Activated CD4-positive, alpha-beta T cell treated with anti-CD3 and anti-CD28 coated beads for 48 hours (primary cell): ENCODE data around the gene ARL15.

Source experiments
- DNase-seq: peaks from one replicate; pipeline ENCODE4 v3.0.0-alpha.2; 2020

ARL15 gene

DNA sequence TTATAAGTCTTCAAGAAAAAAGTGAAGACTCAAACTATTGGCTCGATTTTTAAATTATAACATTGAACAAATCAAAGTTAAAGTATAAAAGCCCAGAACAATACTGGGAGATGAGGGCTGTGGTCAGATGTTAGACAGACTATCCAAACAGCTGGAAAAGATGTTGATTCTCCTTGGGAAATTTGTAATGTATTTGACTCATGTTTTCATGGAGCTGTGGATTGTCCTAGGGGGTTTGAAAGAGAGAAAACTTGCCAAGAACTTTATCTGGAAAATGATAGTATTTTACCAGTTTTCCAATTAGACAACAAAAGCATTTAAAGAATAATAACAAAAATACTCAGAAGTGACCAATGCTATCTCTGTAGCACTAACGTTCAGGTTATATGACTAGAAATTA lies 339.2 kb downstream of the ARL15 start:
- no peak for DNase-seq

DNA sequence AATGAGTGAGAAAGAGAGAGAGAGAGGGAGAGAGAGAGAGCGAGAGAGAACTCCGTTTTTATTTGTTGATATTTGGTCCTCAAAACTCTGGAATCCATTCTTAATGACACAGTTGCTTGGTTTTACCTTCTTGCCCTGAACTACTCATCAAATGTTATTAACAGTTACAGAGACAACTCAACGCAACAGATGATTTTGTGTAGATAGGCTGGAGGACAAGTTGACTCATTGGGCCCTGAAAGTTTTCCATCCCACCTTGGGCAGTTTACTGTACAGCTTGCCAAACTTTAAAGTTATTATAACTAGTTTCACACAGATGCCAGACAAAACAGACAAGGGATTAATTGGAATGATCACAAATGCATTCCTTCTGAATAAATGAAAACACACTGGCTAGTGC lies 339.9 kb downstream of the ARL15 start:
- DNase-seq: no peak

DNA sequence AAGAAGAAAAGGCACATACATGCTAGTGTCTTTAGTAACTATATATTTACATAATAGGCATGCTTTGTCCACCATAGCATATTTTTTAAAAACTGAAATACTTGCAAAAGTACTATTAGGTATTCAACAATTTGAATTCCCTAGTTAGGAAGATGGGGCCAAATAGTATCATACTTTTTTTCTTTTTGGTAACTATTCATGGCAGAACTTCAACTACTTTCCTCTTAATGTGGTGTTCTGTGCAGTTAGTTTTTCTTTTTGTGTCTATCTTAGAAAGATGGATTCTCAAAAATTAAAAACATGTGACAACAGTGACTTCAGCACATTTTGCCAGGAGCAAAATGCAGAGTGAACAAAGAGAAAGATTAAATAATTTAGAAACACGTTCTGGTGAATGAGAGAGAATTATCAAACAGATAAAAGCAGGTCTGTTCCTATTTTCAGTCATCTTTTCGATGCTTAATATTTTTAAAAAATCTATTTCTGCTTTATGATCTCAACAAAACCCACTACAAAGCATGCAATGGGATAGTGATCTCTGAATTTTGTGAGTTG lies 341.1 kb downstream of the ARL15 start:
- DNase-seq: no peak

DNA sequence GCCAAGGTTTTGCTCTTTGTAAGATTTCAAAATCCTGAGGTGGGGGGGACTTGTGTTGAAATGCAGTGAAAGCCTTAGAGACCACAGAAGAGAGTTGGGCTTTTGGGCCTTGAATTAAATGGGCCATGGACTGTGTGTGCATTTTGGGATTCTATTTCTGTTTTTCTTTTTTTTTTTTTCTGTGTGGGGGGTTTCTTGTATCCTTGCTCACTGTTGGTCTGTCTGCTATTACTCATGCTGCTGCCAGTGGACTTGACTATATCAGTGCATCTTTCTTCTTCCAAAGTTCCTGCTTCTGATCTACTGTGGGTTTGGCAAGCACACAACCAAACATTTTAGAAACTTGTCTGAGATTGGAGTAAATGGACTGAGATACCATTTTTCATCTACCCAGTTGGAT lies 344.9 kb downstream of the ARL15 start:
- DNase-seq: no peak

DNA sequence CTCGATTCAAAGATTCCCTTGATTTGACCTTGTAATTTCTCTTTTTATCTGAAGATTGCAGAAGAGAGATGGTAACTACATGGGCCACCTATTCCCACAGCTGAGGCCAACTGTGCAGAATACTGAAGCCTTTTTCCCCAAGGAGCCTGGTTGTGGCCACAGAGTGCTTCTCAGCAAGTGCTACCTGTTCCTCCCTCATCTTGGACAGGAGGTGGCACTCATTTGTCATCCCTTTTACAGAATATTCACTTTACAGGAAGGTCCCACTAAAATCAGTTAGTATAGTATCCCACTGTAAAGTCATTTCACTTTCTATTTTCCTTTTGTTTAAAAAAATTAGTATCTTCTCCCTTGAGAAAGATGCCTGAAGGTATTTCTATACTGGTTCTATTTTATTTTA lies 346.4 kb downstream of the ARL15 start:
- DNase-seq: no peak

DNA sequence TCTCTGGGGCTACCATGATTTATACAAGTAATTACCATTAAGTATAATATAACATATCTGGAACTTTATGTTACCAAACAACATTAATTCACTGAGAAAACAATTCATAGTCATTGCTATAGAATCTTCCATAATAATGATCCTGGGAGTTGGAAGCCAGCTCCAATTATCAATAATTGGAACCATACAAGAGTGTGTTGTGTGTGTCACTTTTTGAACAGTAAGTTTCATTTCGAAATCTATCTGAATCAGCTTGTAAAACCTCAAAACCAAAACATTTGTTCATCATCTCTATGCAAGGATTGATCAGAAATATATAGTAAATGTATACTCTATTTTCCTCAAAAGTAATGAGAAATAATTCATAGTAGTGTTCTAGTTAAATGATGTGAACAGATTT lies 348.1 kb downstream of the ARL15 start:
- no peak for DNase-seq

DNA sequence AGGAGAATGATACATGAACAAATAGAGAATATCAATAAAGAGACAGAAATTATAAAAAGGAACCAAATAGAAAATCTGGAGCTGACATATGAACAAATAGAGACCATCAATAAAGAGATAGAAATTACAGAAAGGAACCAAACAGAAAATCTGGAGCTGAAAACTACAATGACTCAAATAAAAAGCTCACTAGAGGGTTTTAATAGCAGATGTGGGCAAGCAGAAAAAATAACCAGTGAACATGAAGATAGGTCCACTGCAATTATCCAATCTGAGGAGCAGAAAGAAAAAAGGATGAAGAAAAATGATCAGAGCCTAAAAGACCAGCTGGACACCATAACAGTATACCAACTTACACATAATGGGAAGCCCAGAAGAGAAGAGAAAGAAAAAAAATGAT lies 353.7 kb downstream of the ARL15 start:
- no peak for DNase-seq

DNA sequence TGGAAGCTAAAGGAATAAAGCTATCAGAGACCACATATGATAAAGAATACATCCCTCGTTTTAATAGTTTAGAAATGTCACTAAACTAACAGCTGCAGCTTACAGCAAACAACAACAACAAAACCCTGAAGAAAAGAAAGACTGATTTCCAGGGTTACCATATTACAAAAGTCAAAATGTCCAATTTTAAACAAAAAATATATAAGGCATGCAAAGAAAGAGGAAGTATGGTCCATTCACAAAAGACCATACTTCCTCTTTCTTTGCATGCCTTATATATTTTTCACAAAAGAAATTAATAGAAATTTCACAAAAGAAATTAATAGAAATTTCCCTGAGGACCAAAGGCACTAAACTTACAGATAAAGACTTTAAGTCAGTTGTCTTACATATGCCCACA lies 354.2 kb downstream of the ARL15 start:
- DNase-seq: no peak

DNA sequence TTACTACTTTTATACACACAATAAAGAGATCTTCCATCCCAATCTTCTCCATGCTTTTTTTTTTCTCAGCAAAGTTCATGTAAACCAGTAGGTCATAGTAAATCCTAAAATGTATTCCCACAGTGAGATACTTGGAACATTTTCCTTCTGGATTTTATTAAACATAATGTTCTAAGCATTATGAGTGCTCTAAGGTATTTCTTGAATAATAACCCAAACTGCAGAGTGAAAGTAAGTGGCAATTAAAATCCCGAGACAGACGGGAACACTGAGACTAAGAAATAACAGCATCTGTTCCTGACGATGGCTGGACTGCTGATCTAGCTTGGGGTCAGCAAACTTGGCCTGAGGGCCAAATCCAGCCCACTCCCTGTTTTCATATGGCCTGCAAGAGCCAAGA lies 359.8 kb downstream of the ARL15 start:
- DNase-seq: no peak

DNA sequence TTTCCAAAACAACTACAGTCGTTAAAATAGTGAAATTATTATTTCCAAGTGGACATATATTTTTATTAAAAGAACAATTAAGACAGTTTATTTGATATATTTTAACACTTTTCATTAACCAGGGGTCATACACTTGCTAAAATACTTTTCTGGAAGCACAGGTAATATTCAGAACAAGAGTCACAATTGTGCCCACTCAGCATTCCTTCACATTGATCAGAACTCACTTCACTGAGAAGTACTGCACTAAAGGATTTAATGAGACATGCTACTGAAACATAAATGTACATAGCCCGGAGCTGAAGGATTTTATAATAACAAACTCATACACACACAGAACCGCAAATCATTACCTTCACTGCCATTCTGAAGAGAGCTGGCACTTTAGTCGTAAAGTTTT lies 361.8 kb downstream of the ARL15 start:
- no peak for DNase-seq

DNA sequence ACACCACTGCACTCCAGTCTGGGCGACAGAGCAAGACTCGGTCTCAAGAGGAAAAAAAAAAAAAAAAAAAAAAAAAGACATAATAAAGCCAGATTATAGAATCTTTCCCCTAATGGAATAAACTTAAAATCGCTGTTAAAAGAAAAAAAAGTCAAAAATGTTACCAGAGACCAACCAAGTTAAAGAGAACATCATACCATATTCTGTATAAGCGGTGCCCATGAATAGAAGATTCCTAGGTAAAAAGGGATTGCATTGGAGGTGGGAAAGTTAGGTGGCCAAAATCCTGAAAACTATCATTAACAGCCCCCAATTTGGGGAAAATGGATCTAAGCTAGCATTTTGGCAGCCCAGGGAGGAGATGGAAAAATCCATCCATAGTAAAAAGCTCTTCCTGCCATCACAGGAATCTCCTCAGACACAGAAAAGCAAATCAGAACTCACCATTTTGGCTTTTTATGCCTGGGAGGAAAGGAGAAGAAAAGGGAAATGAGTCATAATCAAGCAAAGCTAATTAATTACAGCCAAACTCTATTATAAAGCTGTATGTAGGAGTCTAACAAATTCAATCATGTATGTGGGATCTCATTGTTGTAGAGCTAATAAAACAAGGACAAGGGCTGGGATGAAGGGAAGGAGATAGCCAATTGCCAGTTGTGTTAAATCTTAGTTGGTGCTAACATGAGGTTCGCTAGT lies 363.8 kb downstream of the ARL15 start:
- no peak for DNase-seq

DNA sequence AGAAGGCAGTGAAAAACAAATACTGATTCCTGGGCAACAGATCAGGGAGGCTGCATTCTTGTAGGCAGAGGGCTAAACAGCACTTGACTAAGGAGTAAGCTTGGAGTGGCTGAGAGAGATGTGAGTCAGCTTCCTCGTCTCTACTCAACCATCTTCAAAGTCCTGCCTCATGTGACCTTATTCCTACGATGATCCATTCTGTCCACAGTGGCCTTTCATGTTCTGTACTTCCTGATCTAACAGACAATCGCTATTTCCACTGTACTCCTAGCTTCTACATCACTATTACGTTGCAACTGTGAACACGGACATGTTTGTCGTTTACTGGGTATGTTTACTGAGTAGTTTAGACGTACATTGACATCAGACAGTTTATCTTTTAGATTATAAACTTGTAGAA lies 365.4 kb downstream of the ARL15 start:
- no peak for DNase-seq

DNA sequence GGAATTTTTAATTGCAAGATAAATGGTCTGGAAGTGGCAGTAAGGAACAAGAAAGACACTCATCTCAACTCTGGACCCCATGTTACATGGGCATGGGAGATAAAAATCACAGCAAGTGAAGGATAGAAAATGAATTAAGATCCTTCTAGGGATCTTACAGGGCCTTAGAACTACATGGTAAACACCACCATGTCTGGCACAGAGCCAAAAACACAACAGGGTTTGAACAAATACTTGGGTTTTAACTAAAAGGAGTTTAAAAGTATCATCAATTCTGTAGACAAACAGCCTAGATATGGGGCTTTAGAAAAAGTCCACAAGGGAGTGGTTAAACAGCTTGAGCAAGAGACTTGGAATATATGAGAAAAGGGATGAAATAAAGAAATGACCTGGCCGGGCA lies 366.4 kb downstream of the ARL15 start:
- DNase-seq: no peak

DNA sequence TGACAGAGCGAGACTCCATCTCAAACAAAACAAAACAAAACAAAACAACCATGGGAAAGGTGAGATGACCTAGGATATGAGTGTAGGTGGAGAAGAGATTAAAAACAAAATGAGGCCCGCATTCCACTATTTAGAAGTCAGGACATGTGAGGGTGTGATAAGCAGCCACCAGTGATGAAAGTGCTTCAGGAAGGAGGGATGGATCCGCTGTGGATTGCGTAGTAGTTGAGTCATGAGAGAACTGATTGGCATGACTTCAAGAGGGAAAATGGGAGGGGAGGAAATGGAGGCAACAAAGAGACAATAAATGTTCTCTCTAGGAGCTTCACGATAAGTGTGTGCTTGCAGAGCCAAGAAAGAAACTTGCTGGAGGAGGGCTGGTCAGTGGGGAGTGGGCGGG lies 367.6 kb downstream of the ARL15 start:
- no peak for DNase-seq

DNA sequence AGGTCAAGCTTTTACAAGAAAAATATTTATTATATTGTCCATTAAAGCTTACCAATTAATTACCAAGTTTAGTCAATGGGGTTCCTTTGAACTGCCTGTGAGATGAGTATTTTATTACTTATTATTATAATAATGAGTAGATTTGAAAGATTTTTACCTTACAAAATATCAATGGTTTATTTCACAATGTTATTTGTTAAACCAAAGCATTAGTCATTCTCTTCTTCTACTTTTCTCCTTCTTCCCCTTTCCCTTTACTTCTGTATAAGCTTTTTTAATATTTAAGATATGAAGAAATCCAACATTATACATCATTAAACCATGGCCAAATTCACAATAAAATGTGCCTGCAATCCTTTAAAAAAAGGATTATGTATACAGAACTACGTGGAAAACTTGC lies 369.5 kb downstream of the ARL15 start:
- DNase-seq: no peak

DNA sequence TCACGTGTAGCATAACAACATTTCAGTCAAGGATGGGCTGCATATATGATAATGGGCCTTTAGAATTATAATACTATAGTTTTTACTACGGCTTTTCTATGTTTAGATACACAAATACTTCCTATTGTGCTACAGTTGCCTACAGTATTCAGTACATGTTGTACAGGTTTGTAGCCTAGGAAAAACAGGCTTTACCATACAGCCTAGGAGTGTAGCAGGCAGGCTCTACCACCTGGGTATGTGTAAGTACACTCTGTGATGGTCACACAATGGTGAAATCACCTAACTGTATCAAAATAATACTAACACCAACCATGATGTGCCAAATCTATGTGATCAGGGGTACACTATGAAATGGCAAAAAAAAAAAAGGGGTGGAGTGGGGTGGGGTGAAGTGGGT lies 372.9 kb downstream of the ARL15 start:
- DNase-seq: no peak

DNA sequence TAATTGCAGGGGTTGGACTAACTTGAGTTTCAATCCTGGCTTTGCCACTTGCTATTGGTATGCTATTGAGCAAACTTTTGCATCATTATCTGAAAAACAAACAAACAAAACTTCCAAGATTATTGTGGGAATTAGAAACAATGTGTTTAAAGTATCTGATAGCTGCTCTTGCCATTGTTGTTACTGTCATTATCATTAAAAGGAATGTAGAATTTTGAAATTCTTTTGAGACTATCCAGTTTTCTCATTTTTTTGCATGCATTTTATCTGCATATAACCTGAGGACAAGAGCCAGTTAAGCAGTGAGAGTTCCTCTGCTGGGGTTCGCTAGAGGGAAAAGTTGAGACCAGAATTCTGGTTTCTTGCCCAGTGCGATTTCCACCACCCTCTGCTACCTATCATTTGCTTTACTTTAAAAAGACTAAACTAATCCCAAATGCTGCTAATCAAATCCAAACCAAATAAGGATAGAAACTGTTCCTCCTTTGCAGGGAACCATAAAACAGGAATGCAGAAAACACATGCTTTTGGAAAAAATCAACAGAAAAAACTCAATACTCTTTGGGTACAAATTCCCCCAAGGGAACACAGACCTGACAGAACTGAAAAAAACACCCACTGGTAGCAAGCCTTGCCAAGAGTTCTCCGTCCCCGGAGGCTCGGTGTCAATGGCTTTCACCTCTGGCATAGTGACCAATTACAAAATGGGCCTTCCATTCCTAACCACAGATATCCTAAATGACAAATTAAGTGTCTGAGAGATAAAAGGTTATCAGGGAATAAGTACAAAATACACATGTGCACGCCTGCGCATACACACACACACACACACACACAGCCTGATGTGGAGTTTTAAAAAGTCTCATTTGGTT lies 373.7 kb downstream of the ARL15 start:
- DNase-seq: no peak

DNA sequence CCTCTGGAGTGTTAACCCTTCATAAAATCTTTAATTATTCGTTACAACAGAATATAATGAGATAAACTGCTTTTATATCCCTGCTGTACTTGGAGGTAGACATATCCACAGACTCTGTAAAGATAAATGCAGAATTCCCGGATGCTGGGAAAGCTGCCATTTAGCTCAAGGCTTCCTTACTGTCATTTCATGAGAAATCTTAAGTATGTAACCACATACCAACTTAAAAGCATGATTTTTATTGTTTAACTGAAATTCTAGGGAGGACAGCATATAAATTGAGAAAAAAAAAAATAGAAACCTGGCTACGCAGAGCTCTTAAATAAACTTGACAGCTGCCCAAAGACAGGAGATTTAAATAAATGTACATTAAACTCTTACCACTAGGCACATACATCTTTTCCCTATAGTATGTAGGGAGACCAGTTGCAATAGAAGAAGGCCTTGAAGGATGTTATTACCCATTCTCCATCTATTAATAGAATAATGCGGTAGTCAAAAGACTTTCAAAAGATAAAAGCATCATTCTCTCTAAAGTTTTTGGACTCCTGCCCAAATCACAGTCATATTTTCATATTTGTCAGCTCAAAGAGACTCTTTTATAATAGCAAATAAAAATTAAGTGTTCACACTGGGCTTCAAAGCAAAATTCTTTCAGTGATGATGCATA lies 376.1 kb downstream of the ARL15 start:
- no peak for DNase-seq

DNA sequence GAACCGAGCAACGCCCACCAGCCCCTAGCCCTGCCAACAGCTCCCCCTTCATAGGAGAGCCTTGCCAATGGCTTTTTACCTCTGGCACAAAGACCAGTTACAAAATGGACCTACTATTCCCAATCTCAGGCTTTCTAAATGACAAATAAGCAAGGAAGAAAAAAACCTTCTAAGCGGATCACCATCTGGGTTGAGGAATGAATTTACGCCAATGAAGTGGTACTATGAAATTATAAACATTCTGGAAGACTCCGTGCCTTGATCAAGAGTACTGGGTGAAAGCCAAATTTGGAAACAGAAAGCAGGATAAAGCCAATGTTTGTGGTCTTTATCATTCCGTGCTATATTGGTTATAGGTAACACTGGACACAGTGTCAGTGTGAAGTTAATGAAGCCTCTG lies 378.0 kb downstream of the ARL15 start:
- no peak for DNase-seq

DNA sequence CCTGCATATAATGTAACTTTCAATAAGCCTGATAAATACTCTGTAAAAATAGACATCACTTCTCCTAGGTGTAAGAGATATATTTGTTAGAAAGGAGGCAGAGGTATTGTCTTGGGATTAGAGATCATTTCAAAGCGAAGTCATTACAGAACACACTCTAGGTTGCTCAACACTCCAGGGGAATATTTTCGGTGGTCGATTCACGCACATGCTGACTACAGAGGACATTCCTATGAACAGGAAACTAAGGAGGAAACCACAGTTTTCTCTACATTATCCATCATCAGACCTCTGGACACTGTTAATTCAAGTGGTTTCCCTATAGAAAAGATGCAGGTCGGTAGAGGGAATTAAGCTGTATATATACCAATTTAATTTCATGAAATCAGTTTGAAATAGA lies 379.9 kb downstream of the ARL15 start:
- DNase-seq: no peak

DNA sequence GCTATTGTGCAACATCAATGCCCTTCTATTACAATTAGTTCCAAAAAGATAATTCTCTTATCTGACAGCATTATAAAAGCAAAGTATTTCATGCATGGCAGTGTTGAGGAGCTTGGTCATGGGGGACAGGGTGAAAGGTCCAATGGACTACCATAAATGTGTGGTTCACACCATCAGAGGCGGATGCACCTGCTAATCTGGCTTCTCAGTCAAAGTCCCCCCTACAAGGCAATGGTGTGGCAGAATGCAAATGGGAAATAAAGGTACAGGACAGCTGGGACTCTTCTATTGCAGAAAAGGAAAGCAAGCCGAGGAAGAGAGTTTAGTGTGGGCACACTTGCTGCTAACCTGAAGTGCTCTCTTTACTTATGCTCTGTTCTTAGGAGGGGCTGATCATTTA lies 380.8 kb downstream of the ARL15 start:
- no peak for DNase-seq

DNA sequence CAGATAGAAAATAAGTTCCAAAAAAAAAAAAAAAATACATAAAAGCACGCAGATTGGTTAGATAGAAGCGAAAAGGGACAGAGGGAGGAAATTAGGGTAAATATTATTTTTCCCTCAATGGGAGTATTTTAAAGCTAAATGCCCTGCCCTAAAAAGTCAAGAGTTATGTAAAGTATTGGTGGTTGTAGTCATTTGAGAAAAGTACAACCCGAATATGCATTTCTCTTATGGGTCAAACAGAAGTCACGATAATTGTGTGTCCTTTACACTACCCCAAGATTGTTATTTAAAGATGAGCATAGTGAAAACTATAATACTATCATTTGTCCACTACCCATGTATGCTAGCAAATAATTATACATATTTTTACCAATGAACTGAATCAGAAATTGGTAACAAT lies 381.2 kb downstream of the ARL15 start:
- DNase-seq: no peak

DNA sequence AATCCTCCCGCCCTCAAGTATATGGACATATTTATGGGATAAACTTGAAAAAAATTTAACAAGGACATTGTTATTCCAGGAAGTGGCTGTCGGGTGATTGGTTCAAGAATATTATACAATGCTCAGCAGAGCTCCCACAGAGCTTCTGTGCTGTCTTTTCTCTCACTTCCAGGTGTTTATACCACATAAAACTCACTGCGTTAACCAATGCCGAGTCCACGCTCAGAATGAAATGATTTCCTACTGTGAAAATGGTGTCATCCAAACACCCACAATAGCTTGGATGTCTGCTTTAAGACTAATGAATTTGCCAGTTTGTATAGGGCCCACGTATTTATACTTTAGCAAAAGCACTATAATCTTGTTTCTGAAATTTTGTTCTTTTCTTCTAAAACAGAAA lies 381.7 kb downstream of the ARL15 start:
- DNase-seq: no peak
